OCI-LY1 (cell line): ENCODE data around the gene NKAPD1.
"Not testable (repeated sequence)": the region's sequence is repeated elsewhere in the genome, so short reads cannot be mapped to it uniquely, and the experiment has no call there.

Experiments
- H2AFZ ChIP-seq: fragments of 200-600 bp; sonication (generic), shearing (Covaris generic); 2 replicates; pipeline ENCODE4 v1.6.0; 2014; ENCODE audit warnings: antibody characterized with exemption, mild to moderate bottlenecking, low read length
- H3F3A ChIP-seq: fragments of 200-600 bp; sonication (generic), shearing (Covaris generic); 2 replicates; pipeline ENCODE4 v1.6.0; 2014; ENCODE audit warnings: mild to moderate bottlenecking, antibody characterized with exemption, low read length, moderate library complexity; ENCODE audit not compliant: insufficient read depth
- H3K27ac ChIP-seq: fragments of 200-600 bp; sonication (generic); 2 replicates; pipeline ENCODE4 v1.5.1; 2014; ENCODE audit warnings: low read length, mixed run types, mild to moderate bottlenecking, low read depth; ENCODE audit not compliant: poor library complexity, severe bottlenecking
- H3K27me3 ChIP-seq: fragments of 200-600 bp; sonication (generic); 2 replicates; pipeline ENCODE4 v1.6.0; 2014; ENCODE audit warnings: antibody characterized with exemption, mild to moderate bottlenecking, low read length, moderate library complexity; ENCODE audit not compliant: insufficient read depth
- H3K36me3 ChIP-seq: fragments of 200-600 bp; sonication (generic); 2 replicates; pipeline ENCODE4 v1.6.1; 2014; ENCODE audit warnings: mild to moderate bottlenecking, antibody characterized with exemption, low read length, moderate library complexity, mixed read lengths; ENCODE audit not compliant: insufficient read depth
- H3K4me1 ChIP-seq: fragments of 200-600 bp; sonication (generic); 2 replicates; pipeline ENCODE4 v1.5.1; 2014; ENCODE audit warnings: mild to moderate bottlenecking, low read length, moderate library complexity; ENCODE audit not compliant: insufficient read depth, severe bottlenecking
- H3K4me2 ChIP-seq: fragments of 200-600 bp; sonication (generic), shearing (Covaris generic); 2 replicates; pipeline ENCODE4 v1.6.1; 2014; ENCODE audit warnings: low read length
- H3K4me3 ChIP-seq: fragments of 200-600 bp; sonication (generic); 2 replicates; pipeline ENCODE4 v1.5.1; 2014; ENCODE audit warnings: low read length, low read depth, mild to moderate bottlenecking, mixed read lengths; ENCODE audit not compliant: poor library complexity, severe bottlenecking
- H3K79me2 ChIP-seq: fragments of 200-600 bp; shearing (Covaris generic); 2 replicates; pipeline ENCODE4 v1.6.1; 2016; ENCODE audit warnings: mixed run types, low read length, mixed read lengths; ENCODE audit not compliant: insufficient read depth
- H3K9ac ChIP-seq: fragments of 200-600 bp; sonication (generic), shearing (Covaris generic); 2 replicates; pipeline ENCODE4 v1.6.1; 2014; ENCODE audit warnings: mild to moderate bottlenecking, low read length, mixed read lengths
- H3K9me2 ChIP-seq: fragments of 200-600 bp; sonication (generic), shearing (Covaris generic); 2 replicates; pipeline ENCODE4 v1.6.1; 2014; ENCODE audit warnings: low read depth, mild to moderate bottlenecking, low read length, mixed read lengths
- H3K9me3 ChIP-seq: fragments of 200-600 bp; shearing (Covaris generic); 2 replicates; pipeline ENCODE4 v1.6.1; 2014; ENCODE audit warnings: low read length, mixed read lengths
- H4K20me1 ChIP-seq: fragments of 200-600 bp; sonication (generic), shearing (Covaris generic); 2 replicates; pipeline ENCODE4 v1.6.0; 2016; ENCODE audit warnings: mild to moderate bottlenecking, low read length; ENCODE audit not compliant: insufficient read depth
- EZH2 ChIP-seq: fragments of 200-600 bp; sonication (generic), shearing (Covaris generic); IDR thresholded peaks from 2 replicates; pipeline ENCODE4 v1.8.0; 2017; ENCODE audit warnings: borderline replicate concordance, mixed run types, mild to moderate bottlenecking, antibody characterized with exemption, low read length, moderate library complexity, mixed read lengths
- TF ChIP-seq, protein P1 (sequence below): fragments of 200-600 bp; sonication (generic), shearing (Covaris generic); IDR thresholded peaks from 2 replicates; pipeline ENCODE4 v1.5.1; 2017; ENCODE audit warnings: mild to moderate bottlenecking, antibody characterized with exemption, low read length, moderate library complexity, mixed read lengths

Gene NKAPD1

DNA sequence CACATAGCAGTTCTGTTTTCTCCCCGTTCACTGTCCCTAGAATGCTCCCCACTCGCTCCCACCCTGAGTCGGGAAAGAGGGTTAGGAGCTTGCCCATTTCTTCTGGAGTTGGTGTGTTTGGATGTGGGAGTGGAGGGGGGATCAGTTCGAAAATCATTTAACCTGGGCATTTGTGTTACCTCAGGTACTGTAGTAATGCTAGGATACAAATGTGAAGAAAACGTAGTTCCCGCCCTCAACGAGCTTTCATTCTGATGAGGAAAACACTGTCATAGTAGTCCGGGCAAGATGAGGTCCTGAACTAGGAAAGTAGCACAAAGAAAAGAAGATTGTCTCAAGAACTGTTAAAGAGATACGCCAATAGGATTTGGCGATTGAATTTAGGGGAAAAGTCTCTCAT, 13.1 kb downstream of the NKAPD1 start:
- Histone ChIP-seq H4K20me1 (no peaks in the 10 kb centered on the region), H3K27me3 (no peaks in the 10 kb centered on the region), H3K4me3 (peak overlapping the region; percentile 83), H3F3A (no peaks in the 10 kb centered on the region; the same call in 1 of the 2 replicates), H3K9me2 (no peaks in the 10 kb centered on the region), H3K4me1 (peaks cover 31% of the 10 kb centered on the region), H3K9ac (peak overlapping the region; percentile 88), H3K36me3 (peaks cover 89% of the 10 kb centered on the region), H3K79me2 (peaks cover 51% of the 10 kb centered on the region), H3K27ac (peak overlapping the region; percentile 47), H3K9me3 (no peaks in the 10 kb centered on the region), H2AFZ (no peak overlapping the region), H3K4me2 (peak overlapping the region; percentile 84)
- TF ChIP-seq, protein P1, sequence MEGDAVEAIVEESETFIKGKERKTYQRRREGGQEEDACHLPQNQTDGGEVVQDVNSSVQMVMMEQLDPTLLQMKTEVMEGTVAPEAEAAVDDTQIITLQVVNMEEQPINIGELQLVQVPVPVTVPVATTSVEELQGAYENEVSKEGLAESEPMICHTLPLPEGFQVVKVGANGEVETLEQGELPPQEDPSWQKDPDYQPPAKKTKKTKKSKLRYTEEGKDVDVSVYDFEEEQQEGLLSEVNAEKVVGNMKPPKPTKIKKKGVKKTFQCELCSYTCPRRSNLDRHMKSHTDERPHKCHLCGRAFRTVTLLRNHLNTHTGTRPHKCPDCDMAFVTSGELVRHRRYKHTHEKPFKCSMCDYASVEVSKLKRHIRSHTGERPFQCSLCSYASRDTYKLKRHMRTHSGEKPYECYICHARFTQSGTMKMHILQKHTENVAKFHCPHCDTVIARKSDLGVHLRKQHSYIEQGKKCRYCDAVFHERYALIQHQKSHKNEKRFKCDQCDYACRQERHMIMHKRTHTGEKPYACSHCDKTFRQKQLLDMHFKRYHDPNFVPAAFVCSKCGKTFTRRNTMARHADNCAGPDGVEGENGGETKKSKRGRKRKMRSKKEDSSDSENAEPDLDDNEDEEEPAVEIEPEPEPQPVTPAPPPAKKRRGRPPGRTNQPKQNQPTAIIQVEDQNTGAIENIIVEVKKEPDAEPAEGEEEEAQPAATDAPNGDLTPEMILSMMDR: no peak
- no peak for TF ChIP-seq EZH2

DNA sequence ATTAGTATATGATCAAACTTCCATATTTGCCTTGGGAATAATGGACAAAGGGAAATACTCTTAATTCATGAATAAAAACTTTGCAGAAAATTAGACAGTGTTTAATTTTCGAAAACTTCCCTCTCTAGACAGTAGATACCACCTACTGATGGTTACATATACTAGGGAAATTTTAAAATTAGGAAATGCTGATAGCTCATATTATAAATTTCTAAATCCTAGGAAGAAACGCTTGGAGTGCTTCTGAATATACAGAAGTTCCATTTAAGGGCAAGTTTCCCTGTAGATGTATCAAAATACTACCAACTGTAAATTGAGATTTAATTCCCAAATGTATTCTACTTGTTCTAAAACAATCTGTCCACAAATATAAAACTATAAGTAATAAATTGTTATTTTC, 21.2 kb downstream of the NKAPD1 start:
- not testable (repeated sequence) for H3K4me1 ChIP-seq, H3K79me2 ChIP-seq, H2AFZ ChIP-seq, H4K20me1 ChIP-seq, H3K9ac ChIP-seq, H3K9me2 ChIP-seq, H3K27ac ChIP-seq, H3K9me3 ChIP-seq, H3F3A ChIP-seq, H3K4me3 ChIP-seq, H3K27me3 ChIP-seq, H3K4me2 ChIP-seq
- H3K36me3 ChIP-seq: peaks cover 65% of the 10 kb centered on the region

DNA sequence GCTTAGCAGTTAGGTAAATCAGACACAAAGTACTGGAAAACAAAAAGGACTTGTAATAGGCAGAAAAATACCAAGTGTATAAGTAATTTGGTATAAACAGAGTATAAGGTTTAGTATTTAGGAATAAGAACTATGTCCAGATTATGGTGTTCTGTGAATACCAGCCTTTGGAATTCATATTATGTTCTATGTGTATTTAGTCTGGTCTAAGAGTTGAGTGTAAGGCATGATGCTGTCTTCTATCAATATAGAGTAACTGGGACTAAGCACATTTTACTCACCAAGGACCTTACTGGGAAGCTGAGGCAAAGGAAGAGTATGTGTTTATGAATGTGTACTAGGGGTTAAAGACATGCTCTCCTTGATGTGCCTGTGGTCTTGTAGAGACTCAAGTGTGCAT, 22.1 kb downstream of the NKAPD1 start:
- Histone ChIP-seq H2AFZ (no peak overlapping the region), H3K27ac (no peak overlapping the region), H3K4me2 (no peak overlapping the region), H3K4me1 (no peaks in the 10 kb centered on the region), H3F3A (no peaks in the 10 kb centered on the region), H3K9ac (no peak overlapping the region), H3K4me3 (no peak overlapping the region), H4K20me1 (no peaks in the 10 kb centered on the region), H3K27me3 (no peaks in the 10 kb centered on the region), H3K9me3 (no peaks in the 10 kb centered on the region), H3K79me2 (no peaks in the 10 kb centered on the region), H3K9me2 (no peaks in the 10 kb centered on the region), H3K36me3 (peaks cover 57% of the 10 kb centered on the region)
- TF ChIP-seq, protein P1: no peak
- no peak for TF ChIP-seq EZH2

DNA sequence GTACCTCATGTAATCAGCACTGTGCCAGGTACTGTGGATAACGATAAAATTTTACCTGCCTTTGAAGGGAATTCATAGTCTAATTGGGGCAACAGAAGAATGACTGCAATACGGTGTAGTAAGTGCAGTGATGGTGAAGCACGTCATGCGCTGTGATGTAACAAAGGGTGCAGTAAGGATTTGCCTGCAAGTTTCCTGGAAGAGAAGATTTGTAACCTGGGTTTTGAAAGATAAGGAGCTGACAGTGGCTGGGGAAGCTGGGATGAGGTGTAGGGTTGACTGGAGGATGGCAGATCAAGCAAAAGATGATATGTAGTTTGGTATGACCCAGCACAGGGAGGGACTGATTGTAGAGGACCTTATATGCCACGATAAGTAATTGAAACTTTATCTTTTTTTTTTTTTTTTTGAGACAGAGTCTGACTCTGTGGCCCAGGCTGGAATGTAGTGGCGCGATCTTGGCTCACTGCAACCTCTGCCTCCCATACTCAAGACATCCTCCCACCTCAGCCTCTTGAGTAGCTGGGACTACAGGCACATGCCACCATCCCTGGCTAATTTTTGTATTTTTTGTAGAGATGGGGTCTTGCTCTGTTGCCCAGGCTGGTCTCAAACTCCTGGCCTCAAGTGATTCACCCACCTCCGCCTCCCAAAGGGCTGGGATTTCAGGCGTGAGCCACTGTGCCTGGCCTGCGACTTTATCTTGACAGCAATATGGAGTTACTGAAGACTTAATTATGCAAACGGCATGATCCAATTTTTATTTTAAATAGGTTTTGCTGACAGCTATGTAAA, 23.8 kb downstream of the NKAPD1 start:
- Histone ChIP-seq H2AFZ (no peak overlapping the region), H3K79me2 (no peaks in the 10 kb centered on the region), H3K9me3 (no peaks in the 10 kb centered on the region), H3K27me3 (no peaks in the 10 kb centered on the region), H3K4me2 (no peak overlapping the region), H3K9ac (no peak overlapping the region), H4K20me1 (no peaks in the 10 kb centered on the region), H3K4me1 (no peaks in the 10 kb centered on the region), H3K36me3 (peaks cover 39% of the 10 kb centered on the region), H3K27ac (no peak overlapping the region), H3F3A (no peaks in the 10 kb centered on the region), H3K4me3 (no peak overlapping the region), H3K9me2 (no peaks in the 10 kb centered on the region)
- no peak for TF ChIP-seq EZH2
